HUES48 (cell line): ENCODE results near the gene HSF2BP.

Experiments
- H3K27ac ChIP-seq: one replicate; pipeline ENCODE4 v1.7.0; 2013; ENCODE audit warnings: low read depth, low read length, inconsistent platforms
- H3K27me3 ChIP-seq: 2 replicates; pipeline ENCODE4 v1.6.1; 2013; ENCODE audit warnings: mild to moderate bottlenecking, low read length; ENCODE audit not compliant: control insufficient read depth, insufficient read depth
- H3K36me3 ChIP-seq: 2 replicates; pipeline ENCODE4 v1.6.1; 2013; ENCODE audit warnings: low read length; ENCODE audit not compliant: control insufficient read depth, insufficient read depth
- H3K4me1 ChIP-seq: 2 replicates; pipeline ENCODE4 v1.6.1; 2013; ENCODE audit warnings: mild to moderate bottlenecking, low read length; ENCODE audit not compliant: control insufficient read depth, insufficient read depth
- H3K4me3 ChIP-seq: 2 replicates; pipeline ENCODE4 v1.5.1; 2013; ENCODE audit warnings: mild to moderate bottlenecking, low read depth, low read length
- H3K9ac ChIP-seq: 2 replicates; pipeline ENCODE4 v1.6.1; 2013; ENCODE audit warnings: mild to moderate bottlenecking, low read depth, low read length, moderate library complexity
- H3K9me3 ChIP-seq: 2 replicates; pipeline ENCODE4 v1.6.1; 2013; ENCODE audit warnings: low read length; ENCODE audit not compliant: control insufficient read depth, insufficient read depth

The HSF2BP gene

DNA sequence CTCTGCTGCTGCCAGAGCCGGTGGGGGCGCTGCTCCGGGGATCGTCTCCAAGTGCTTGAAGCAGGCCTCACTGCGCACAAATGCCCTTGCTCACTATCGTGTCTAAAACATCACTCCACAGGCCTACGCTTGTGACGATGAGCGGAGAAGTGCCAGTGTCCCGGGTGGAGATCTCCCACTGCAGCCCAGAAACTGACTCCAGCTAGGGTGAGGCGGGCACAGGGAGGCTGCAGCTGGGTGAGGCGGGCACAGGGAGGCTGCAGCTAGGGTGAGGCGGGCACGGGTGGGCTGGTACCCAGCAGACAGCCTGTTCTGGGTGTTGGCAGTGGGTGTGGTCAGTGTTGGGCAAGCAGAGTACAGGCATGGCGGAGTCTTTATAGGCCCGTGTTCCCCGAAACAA is 36.9 kb upstream of the HSF2BP start:
- Histone ChIP-seq H3K27ac (no peak overlapping the region), H3K9ac (no peak overlapping the region), H3K4me1 (no peaks in the 10 kb centered on the region), H3K4me3 (no peak overlapping the region), H3K27me3 (no peaks in the 10 kb centered on the region), H3K9me3 (no peaks in the 10 kb centered on the region), H3K36me3 (peaks cover 49% of the 10 kb centered on the region)

DNA sequence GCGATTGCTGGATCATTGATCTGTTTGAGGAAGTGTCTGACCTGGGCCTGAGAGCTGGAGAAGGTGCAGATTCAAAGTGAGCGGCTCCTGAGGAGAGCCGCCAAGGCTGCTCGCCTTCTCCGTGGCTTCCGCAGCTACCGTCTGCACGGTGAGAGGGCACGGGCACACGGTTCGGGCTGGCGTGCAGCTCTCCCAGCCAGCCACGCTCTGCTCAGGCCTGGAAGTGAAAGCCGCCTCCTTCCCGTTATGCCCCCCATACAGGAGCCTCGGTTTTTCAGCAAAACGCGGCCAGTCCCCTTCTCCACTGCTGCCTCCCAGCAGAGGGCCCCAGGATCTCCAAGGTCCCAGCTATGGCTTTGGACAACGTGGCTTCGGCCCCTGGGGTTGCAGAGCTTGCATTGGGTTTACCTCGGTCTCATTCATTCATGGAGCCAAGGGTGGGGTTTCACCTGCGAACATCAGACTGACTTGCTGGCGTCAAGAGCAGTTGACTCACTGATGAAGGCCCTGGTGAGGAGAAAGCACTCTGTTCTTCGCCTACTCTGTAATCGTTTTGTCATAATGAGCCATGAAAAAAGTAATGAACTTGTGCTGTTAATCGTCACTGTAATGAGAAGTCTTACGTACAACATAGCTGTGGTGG is 35.3 kb upstream of the HSF2BP start:
- no peak overlapping the region for H3K9ac ChIP-seq

DNA sequence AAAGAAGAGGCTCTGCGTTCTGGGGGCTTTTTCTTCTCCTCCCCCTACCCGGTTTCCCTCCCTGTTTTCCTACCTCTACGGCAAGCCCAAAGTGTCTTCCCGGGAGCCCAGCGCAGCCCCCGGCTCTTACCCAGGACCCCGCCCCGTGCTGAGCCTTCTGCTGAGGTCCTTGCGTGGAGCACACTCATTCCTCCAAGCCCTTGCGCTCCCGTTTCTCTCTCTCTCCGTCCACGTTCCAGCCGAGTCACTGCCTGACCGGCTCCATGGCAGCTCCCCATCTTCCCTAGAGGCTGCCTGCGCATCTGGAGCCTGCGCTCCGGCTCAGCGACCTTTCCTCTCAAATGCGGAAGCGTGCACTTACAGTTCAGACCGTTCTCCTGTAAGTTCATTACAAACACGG is 34.7 kb upstream of the HSF2BP start:
- no peaks in the 10 kb centered on the region for H3K27me3 ChIP-seq
- H3K36me3 ChIP-seq, result peaks cover 72% of the 10 kb centered on the region
- H3K4me1 ChIP-seq, result no peaks in the 10 kb centered on the region
- no peak overlapping the region for H3K4me3 ChIP-seq
- H3K27ac ChIP-seq, result no peak overlapping the region
- no peak overlapping the region for H3K9ac ChIP-seq
- no peaks in the 10 kb centered on the region for H3K9me3 ChIP-seq

More for the DNA sequence above, 35.3 kb upstream of the HSF2BP start:
- H3K27ac ChIP-seq, result no peak overlapping the region
- H3K27me3 ChIP-seq, result no peaks in the 10 kb centered on the region
- no peaks in the 10 kb centered on the region for H3K4me1 ChIP-seq
- H3K9me3 ChIP-seq, result no peaks in the 10 kb centered on the region
- H3K36me3 ChIP-seq, result peaks cover 66% of the 10 kb centered on the region
- no peak overlapping the region for H3K4me3 ChIP-seq

DNA sequence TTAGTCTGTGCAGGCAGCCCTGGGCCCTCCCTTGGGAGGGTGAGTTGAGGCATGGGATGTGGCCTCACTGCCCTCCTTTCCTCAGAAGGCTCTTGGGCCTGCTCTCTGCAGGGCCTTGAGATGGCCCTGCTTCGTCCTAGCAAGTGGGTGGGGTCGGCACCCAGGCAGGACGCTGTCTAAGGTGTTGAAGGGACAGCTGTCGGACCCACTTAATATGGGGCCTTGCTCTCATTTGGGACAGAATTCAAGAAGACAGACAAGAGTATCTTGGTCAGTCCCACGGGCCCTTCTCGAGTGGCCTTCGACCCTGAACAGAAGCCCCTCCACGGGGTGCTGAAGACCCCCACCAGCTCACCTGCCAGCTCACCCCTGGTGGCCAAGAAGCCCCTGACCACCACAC is 33.7 kb upstream of the HSF2BP start:
- Histone ChIP-seq H3K27ac (no peak overlapping the region), H3K27me3 (no peaks in the 10 kb centered on the region), H3K9ac (no peak overlapping the region), H3K4me1 (no peaks in the 10 kb centered on the region), H3K9me3 (no peaks in the 10 kb centered on the region), H3K36me3 (peaks cover 82% of the 10 kb centered on the region), H3K4me3 (no peak overlapping the region)

DNA sequence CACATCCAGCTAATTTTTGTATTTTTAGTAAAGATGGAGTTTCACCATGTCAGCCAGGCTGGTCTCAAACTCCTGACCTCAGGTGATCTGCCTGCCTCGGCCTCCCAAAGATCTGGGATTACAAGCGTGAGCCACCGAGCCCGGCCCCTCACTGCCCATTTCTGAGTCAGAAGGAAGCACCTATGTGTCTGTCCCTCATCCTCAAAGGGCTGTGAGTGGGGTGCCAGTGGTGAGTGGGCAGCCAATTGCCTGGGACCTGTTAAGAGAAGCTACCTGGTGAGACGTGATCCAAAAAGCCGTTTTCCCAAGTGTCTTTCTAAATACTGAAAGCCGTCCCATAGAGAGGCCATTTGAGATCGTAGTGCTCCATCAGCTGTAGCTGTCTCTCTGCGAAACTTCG is 32.5 kb upstream of the HSF2BP start:
- Histone ChIP-seq H3K27me3 (no peaks in the 10 kb centered on the region), H3K4me3 (no peak overlapping the region), H3K4me1 (no peaks in the 10 kb centered on the region), H3K9ac (no peak overlapping the region), H3K27ac (no peak overlapping the region), H3K9me3 (no peaks in the 10 kb centered on the region), H3K36me3 (peaks cover 94% of the 10 kb centered on the region)

DNA sequence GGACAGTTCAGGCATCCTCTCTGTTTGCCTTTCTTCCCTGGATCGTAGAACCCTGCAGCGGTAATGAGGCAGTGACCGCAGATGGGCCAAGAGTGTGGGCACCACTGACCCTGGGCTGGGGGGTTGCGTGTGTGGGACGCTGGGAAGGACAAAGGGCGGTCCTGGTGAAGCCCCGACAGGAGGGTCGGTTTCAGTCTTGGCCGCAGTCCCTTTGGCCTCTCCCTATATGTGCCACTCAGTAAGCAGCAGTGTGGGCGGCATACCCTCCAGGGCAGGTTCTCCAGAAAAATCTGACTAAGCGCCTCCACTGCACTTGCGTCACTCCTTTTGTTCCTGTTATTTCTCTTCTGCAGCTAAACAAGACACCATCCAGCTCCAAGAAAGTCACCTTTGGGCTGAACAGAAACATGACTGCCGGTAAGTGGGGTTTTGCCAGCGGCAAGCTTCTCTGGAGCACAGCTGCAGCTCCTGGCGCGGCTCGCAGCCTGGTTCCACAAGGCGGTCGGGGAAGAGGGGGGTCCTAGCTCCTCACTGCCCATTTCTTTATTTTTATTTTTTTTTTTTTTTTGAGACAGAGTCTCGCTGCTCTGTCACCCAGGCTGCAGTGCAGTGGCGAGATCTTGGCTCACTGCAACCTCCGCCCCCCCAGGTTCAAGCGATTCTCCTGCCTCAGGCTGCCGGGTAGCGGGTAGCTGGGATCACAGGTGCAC is 32.0 kb upstream of the HSF2BP start:
- Histone ChIP-seq H3K36me3 (peaks cover 98% of the 10 kb centered on the region), H3K27me3 (no peaks in the 10 kb centered on the region), H3K9me3 (no peaks in the 10 kb centered on the region), H3K27ac (no peak overlapping the region), H3K4me3 (no peak overlapping the region), H3K9ac (no peak overlapping the region), H3K4me1 (no peaks in the 10 kb centered on the region)

DNA sequence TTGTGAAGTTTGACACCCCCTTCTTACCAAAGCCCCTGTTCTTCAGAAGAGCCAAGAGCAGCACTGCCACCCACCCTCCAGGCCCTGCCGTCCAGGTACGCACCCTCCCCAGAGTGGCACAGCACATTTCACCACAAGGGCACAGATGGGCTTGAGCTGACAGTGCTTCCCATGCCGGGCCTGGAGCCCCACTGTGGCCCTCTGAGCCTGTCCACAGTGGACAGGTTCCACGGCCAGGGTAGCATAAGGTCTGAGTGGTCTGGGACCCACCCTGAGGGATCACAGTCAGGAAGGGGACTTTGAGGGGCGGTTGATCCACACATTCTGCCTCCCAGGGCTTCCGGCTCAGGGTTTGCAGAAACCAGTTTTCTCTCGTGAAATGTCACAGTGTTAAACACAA is 31.1 kb upstream of the HSF2BP start:
- peaks cover 98% of the 10 kb centered on the region for H3K36me3 ChIP-seq

DNA sequence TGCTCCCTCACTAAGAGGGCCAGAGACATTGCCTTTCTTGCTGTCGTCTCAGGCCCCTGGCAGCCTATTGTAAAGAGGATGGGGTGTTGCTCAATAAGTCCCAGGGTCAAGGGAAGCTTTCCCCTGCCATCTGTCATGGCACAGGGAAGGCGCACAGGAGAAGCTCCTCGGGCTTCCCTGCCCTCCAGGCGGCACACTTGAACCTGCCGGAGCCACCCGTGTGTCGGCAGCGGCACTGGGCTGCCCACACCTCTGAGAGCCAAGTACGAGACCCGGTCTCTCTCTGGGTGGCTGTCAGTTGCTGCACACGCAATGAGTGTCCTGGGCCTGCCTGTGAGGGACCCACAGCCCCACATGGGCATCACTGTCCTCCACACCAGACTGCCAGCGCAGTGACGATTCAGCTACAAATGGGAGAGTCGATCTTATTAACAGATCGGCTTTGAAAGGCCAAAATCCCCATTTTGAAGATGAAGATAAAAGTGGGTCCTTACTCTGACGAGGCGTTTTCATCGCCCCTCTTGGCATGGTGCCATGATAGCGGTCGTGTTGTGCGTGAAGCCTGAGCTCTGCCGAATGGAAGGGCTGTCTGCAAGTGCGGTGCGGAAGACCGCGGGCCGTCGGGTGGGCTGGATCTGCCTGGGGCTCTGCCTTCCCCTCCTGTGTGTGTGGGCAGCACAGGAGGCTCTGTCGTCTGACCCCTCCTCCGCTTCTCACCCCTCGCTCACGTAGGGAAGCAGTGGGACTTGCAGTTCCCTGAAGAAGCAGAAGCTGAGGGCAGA is 30.5 kb upstream of the HSF2BP start:
- H3K4me3 ChIP-seq, result no peak overlapping the region
- no peak overlapping the region for H3K9ac ChIP-seq
- no peaks in the 10 kb centered on the region for H3K9me3 ChIP-seq
- H3K36me3 ChIP-seq, result peaks cover 98% of the 10 kb centered on the region
- no peaks in the 10 kb centered on the region for H3K4me1 ChIP-seq
- H3K27me3 ChIP-seq, result no peaks in the 10 kb centered on the region
- no peak overlapping the region for H3K27ac ChIP-seq

More for the DNA sequence above, 31.1 kb upstream of the HSF2BP start:
- Histone ChIP-seq H3K4me3 (no peak overlapping the region), H3K27me3 (no peaks in the 10 kb centered on the region), H3K9me3 (no peaks in the 10 kb centered on the region), H3K9ac (no peak overlapping the region), H3K4me1 (no peaks in the 10 kb centered on the region), H3K27ac (no peak overlapping the region)

DNA sequence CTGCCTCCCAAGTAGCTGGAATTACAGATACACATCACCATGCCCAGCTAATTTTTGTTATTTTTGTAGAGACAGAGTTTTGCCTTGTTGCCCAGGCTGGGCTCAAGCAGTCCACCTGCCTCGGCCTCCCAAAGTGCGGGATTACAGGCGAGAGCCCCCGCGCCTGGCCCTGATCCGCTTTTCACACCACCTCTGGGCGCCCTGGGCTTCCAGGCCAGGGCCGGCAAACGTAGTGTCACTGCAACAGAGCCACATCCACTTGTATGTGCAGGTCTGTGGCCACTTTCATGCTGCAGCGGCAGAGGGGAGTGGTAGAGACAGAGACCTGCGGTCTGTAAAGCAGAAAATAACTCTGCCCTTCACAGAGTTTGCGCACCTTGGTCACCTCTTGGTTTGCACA is 29.6 kb upstream of the HSF2BP start:
- H3K4me1 ChIP-seq, result no peaks in the 10 kb centered on the region
- peaks cover 98% of the 10 kb centered on the region for H3K36me3 ChIP-seq
- no peak overlapping the region for H3K4me3 ChIP-seq
- no peaks in the 10 kb centered on the region for H3K9me3 ChIP-seq
- no peak overlapping the region for H3K9ac ChIP-seq
- no peak overlapping the region for H3K27ac ChIP-seq
- H3K27me3 ChIP-seq, result no peaks in the 10 kb centered on the region

DNA sequence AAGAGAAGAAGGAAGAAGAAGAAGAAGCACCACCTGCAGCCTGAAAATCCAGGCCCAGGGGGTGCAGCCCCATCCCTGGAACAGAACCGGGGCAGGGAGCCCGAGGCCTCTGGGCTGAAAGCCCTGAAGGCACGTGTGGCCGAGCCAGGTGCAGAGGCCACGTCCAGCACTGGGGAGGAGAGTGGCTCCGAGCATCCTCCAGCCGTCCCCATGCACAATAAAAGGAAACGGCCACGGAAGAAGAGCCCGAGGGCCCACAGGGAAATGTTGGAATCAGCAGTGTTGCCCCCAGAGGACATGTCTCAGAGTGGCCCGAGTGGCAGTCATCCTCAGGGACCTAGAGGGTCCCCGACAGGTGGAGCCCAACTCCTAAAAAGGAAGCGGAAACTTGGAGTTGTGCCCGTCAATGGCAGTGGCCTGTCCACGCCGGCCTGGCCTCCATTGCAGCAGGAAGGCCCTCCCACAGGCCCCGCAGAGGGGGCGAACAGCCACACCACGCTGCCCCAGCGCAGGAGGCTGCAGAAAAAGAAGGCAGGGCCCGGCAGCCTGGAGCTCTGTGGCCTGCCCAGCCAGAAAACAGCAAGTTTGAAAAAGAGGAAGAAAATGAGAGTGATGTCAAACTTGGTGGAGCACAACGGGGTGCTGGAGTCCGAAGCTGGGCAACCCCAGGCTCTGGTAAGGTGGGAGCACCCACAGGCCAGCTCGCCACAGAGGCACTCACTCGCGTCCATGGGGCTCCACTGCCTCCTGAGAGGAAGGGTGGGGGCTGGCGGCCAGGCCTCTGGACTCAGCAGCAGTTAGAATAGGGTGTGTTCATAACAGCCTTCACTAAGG is 28.5 kb upstream of the HSF2BP start:
- H3K36me3 ChIP-seq, result peaks cover 96% of the 10 kb centered on the region
- H3K27me3 ChIP-seq, result no peaks in the 10 kb centered on the region
- H3K4me3 ChIP-seq, result no peak overlapping the region
- no peak overlapping the region for H3K9ac ChIP-seq
- no peaks in the 10 kb centered on the region for H3K9me3 ChIP-seq
- H3K27ac ChIP-seq, result no peak overlapping the region
- H3K4me1 ChIP-seq, result no peaks in the 10 kb centered on the region
